ENCODE results near the gene WRNIP1.

The WRNIP1 gene

GRCh38 chr6:2746557-2747061 is 18.6 kb upstream of the WRNIP1 start:
- TF ChIP-seq, protein P1, sequence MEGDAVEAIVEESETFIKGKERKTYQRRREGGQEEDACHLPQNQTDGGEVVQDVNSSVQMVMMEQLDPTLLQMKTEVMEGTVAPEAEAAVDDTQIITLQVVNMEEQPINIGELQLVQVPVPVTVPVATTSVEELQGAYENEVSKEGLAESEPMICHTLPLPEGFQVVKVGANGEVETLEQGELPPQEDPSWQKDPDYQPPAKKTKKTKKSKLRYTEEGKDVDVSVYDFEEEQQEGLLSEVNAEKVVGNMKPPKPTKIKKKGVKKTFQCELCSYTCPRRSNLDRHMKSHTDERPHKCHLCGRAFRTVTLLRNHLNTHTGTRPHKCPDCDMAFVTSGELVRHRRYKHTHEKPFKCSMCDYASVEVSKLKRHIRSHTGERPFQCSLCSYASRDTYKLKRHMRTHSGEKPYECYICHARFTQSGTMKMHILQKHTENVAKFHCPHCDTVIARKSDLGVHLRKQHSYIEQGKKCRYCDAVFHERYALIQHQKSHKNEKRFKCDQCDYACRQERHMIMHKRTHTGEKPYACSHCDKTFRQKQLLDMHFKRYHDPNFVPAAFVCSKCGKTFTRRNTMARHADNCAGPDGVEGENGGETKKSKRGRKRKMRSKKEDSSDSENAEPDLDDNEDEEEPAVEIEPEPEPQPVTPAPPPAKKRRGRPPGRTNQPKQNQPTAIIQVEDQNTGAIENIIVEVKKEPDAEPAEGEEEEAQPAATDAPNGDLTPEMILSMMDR (conservative IDR thresholded peaks at IDR 0.05; ENCODE audit: low read depth, low read length): no peak
- H3K4me3 ChIP-seq (ENCODE audit: low read depth, low read length): no peak overlapping the region
- DNase-seq (ENCODE audit: low read depth): peak; percentile 42

DNA sequence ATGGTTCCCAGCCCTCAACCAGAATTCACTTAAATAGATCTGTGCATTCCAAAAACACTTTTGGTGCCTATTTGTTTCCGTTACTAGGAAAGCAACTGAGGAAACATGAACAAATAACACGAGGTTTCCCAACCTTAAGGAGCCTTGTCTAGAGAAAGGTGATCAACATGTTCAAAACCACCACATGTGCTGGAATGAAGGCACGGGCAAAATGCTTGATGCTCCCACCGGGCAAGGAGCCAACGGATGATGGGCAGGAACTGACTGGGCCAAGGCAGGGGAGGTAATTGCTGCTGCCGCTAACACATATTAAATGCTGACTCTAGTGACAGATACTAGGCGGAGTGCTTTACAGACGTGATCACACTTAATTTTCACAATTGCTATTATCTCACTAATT is 17.0 kb upstream of the WRNIP1 start:
- TF ChIP-seq, protein P1 (conservative IDR thresholded peaks at IDR 0.05; ENCODE audit: low read depth, low read length): no peak

GRCh38 chr6:2749969-2750600 is 15.1 kb upstream of the WRNIP1 start:
- TF ChIP-seq, protein P1 (conservative IDR thresholded peaks at IDR 0.05; ENCODE audit: low read depth, low read length): peak; percentile 89
- H3K4me3 ChIP-seq (ENCODE audit: low read depth, low read length): peak overlapping the region; percentile 9
- DNase-seq (ENCODE audit: low read depth): peak; percentile 73

More for the DNA sequence above, 17.0 kb upstream of the WRNIP1 start:
- no peak overlapping the region for H3K4me3 ChIP-seq (ENCODE audit: low read depth, low read length)
- no peak for DNase-seq (ENCODE audit: low read depth)

- TF ChIP-seq, protein P1 (conservative IDR thresholded peaks at IDR 0.05; ENCODE audit: low read depth, low read length): no peak
- DNase-seq (ENCODE audit: low read depth): no peak
- H3K4me3 ChIP-seq (ENCODE audit: low read depth, low read length): peak within 1 kb of the TSS; percentile 9
Measured at GRCh38 chr6:2750832-2751231, 14.4 kb upstream of the WRNIP1 start, which contains the start of gene MYLK4. Gene MYLK4 (minus strand): TSS chr6:2750922. CDS start chr6:2749294, 1,628 bp downstream.

- TF ChIP-seq, protein P1 (conservative IDR thresholded peaks at IDR 0.05; ENCODE audit: low read depth, low read length): no peak
- DNase-seq (ENCODE audit: low read depth): no peak
- H3K4me3 ChIP-seq (ENCODE audit: low read depth, low read length): no peak overlapping the region
Measured at GRCh38 chr6:2751871-2752270, 13.3 kb upstream of the WRNIP1 start.

DNA sequence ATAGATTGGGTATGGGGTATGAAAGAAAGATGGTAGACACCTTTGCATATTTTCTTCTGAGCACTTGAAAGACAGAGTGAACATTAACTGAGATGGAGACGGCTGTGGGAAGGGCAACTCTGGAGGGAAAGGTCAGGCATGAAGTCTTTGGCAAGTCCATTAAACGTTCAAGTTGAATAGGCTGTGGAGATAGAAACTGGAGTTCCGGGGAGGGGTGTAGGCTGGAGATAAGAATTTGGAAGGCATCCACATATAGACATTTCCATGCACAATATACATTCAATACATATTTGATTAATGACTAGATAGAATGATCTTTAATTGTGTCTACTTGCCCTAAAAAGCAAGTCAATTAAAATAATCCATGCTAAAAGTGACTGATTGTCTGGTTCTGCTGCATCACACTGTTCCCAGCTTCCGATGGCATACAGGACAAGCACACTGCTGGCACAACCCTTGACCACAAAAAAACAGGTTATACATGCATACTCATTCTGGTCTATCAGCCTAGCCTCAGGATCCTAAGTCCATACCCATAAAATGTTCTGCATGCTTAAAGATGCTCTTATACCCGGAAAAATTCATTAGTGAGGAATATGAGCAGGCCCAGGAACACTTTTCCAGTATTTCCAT is 12.6 kb upstream of the WRNIP1 start:
- no peak overlapping the region for H3K4me3 ChIP-seq (ENCODE audit: low read depth, low read length)
- TF ChIP-seq, protein P1 (conservative IDR thresholded peaks at IDR 0.05; ENCODE audit: low read depth, low read length): no peak
- DNase-seq (ENCODE audit: low read depth): no peak
